Spleen (tissue), 11 donors: ENCODE measurements around the gene PRR7. TPM values are rescaled to one million over a fixed set of nuclear protein-coding genes. Genes with fewer than 3 reads are reported as not detected.
A peak's percentile ranks its signal among the peaks of the same experiment; 100 is the strongest.

Experiments
- DNase-seq: peaks from one replicate; pipeline ENCODE4 v3.0.0-alpha.2; 2020
- H3K27ac ChIP-seq, 8 donors: fragments of 200-600 bp; sonication (generic) in 7 of 8; 1 replicate in 4 of 8; 2 replicates in 4 of 8; pipeline versions ENCODE4 v1.5.0 to v1.8.0; 2016 to 2021; ENCODE audit warnings: inconsistent platforms in 4 of 8, mild to moderate bottlenecking in 4 of 8, moderate library complexity in 1 of 8
- H3K27me3 ChIP-seq, 7 donors: fragments of 200-600 bp; sonication (generic) in 6 of 7; replicated peaks in 1 of 7; 1 replicate in 4 of 7; 2 replicates in 3 of 7; pipeline versions ENCODE4 v1.5.0 to v1.8.0; 2016 to 2021; ENCODE audit warnings: inconsistent platforms in 3 of 7, mild to moderate bottlenecking in 1 of 7
- H3K36me3 ChIP-seq, 6 donors: fragments of 200-600 bp; sonication (generic) in 5 of 6; 1 replicate in 4 of 6; 2 replicates in 2 of 6; pipeline versions ENCODE4 v1.5.0 to v1.8.0; 2016 to 2021; ENCODE audit warnings: inconsistent platforms in 2 of 6
- H3K4me1 ChIP-seq, 6 donors: fragments of 200-600 bp; sonication (generic) in 5 of 6; 1 replicate in 3 of 6; 2 replicates in 3 of 6; pipeline versions ENCODE4 v1.5.0 to v1.8.0; 2016 to 2021; ENCODE audit warnings: inconsistent platforms in 3 of 6
- H3K4me3 ChIP-seq, 8 donors: fragments of 200-600 bp; sonication (generic) in 7 of 8; 1 replicate in 4 of 8; 2 replicates in 4 of 8; pipeline versions ENCODE4 v1.5.0 to v1.8.0; 2016 to 2021; ENCODE audit warnings: inconsistent platforms in 4 of 8, mild to moderate bottlenecking in 4 of 8, moderate library complexity in 2 of 8
- H3K9me3 ChIP-seq, 8 donors: fragments of 200-600 bp; sonication (generic) in 7 of 8; 1 replicate in 4 of 8; 2 replicates in 4 of 8; pipeline versions ENCODE4 v1.5.0 to v1.8.0; 2016 to 2021; ENCODE audit warnings: inconsistent platforms in 4 of 8
- POLR2A ChIP-seq, 3 donors: fragments of 450-650 bp; IDR thresholded peaks; one replicate each; pipeline ENCODE4 v1.5.1; 2017; ENCODE audit warnings: antibody characterized with exemption in 3 of 3, mild to moderate bottlenecking in 1 of 3
- POLR2AphosphoS5 ChIP-seq, 3 donors: sonication (generic); formaldehyde crosslinking; IDR thresholded peaks; one replicate each; pipeline ENCODE4 v1.5.1; 2017; ENCODE audit warnings: antibody characterized with exemption in 3 of 3
- WGBS, 5 donors: extraction: QIAGEN DNeasy Blood & Tissue Kit in 3 of 5; methylation state at CpG; one replicate each; pipeline versions ENCODE4 v1.1.5 to v1.1.7; 2013 to 2018; 5-methylcytosine and 5-hydroxymethylcytosine counted together
- intact Hi-C: fragments of 100-400 bp; cut with DNase I; formaldehyde crosslinking; loops from one replicate; pipeline ENCODE4 v1.15.0; 2023; ENCODE audit warnings: low total_unique reads
- polyA plus RNA-seq, 3 donors: library from polyadenylated mRNA; stranded (reverse); fragments of 200-250 nt; gene quantifications; one replicate each; pipeline ENCODE4 v1.2.1, GENCODE V29; 2013
- total RNA-seq, 7 donors: library from RNA; depleted of rRNA in 3 of 7; stranded (reverse); fragments of >200 nt in 3 of 7; fragmentation: NEBNext Ultra II Directional in 4 of 7; extraction: Animal tissue kit (Norgen Biotek cat#: 25700) in 4 of 7; gene quantifications; one replicate each; pipeline versions ENCODE4 v1.1.0 to v1.2.1, GENCODE V29; 2016 to 2021
- TF ChIP-seq, protein P1 (sequence below), 11 experiments: fragments of 200-600 bp in 7 of 11; fragments of 450-650 bp in 4 of 11; sonication (generic) in 4 of 11; IDR thresholded peaks in 8 of 11; conservative IDR thresholded peaks in 3 of 11; 1 replicate in 7 of 11; 2 replicates in 4 of 11; pipeline versions ENCODE4 v1.4.0 to v1.8.0; 2016 to 2021; ENCODE audit warnings: antibody characterized with exemption in 11 of 11, inconsistent platforms in 4 of 11, mild to moderate bottlenecking in 1 of 11
- donor health status: healthy with polysubstance abuse.
- donor health status: DM: no; HTN: no; CAD: no; lungs with moderate emphysema.
- donor health status: DM: no; HTN: no; CAD: no.
- donor health status: Bipolar disorder and iron deficiency.
- donor health status: healthy.
- donor health status: DM: no; HTN: no; CAD: no.
- donor health status: DM: yes; HTN: yes; CAD: no.

Gene PRR7
- total and polyA plus RNA-seq, 10 donors = 1.7 to 5.7 (median 4.6) TPM; not detected in 1

DNA sequence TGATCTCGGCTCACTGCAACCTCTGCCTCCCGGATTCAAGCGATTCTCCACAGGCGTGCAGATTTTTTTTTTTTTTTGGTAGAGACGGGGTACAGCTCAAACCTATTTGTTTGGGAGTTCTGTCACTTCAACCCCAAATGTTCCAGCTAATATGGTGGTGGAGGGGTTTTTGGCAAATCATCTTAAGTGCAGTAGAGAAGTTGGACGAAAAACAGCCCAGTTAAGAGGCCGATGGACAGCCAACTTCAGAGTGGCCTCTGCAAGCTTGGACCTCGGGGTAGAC lies 756 bp upstream of the PRR7 start:
- no peaks in the 10 kb centered on the region for H3K9me3 ChIP-seq
- DNase-seq = no peak
- TF ChIP-seq POLR2A (IDR thresholded peaks at IDR 0.05) = no peak
- TF ChIP-seq, protein P1, sequence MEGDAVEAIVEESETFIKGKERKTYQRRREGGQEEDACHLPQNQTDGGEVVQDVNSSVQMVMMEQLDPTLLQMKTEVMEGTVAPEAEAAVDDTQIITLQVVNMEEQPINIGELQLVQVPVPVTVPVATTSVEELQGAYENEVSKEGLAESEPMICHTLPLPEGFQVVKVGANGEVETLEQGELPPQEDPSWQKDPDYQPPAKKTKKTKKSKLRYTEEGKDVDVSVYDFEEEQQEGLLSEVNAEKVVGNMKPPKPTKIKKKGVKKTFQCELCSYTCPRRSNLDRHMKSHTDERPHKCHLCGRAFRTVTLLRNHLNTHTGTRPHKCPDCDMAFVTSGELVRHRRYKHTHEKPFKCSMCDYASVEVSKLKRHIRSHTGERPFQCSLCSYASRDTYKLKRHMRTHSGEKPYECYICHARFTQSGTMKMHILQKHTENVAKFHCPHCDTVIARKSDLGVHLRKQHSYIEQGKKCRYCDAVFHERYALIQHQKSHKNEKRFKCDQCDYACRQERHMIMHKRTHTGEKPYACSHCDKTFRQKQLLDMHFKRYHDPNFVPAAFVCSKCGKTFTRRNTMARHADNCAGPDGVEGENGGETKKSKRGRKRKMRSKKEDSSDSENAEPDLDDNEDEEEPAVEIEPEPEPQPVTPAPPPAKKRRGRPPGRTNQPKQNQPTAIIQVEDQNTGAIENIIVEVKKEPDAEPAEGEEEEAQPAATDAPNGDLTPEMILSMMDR (IDR thresholded peaks at IDR 0.05 in 8 of 11, conservative IDR thresholded peaks at IDR 0.05 in 3 of 11) = peak in 1 of 11 experiments; percentile 1
- no peak for TF ChIP-seq POLR2AphosphoS5 (IDR thresholded peaks at IDR 0.05)
- H3K27ac ChIP-seq = peak overlapping the region; percentile 14 to 88 (median 78)
- peak overlapping the region in 7 of 8 donors; percentile 42 to 83 (median 58) for H3K4me3 ChIP-seq
- 6 to 9% (median 8%) methylated on average over 8 of the region's 8 CpGs for WGBS, 5 donors
- H3K27me3 ChIP-seq = peaks cover 0 to 31% (median 0%) of the 10 kb centered on the region in 7 donors
- intact Hi-C loops = no loop called here
- peaks cover 15 to 88% (median 51%) of the 10 kb centered on the region in 6 donors for H3K4me1 ChIP-seq
- peaks cover 0 to 34% (median 24%) of the 10 kb centered on the region in 6 donors for H3K36me3 ChIP-seq

DNA sequence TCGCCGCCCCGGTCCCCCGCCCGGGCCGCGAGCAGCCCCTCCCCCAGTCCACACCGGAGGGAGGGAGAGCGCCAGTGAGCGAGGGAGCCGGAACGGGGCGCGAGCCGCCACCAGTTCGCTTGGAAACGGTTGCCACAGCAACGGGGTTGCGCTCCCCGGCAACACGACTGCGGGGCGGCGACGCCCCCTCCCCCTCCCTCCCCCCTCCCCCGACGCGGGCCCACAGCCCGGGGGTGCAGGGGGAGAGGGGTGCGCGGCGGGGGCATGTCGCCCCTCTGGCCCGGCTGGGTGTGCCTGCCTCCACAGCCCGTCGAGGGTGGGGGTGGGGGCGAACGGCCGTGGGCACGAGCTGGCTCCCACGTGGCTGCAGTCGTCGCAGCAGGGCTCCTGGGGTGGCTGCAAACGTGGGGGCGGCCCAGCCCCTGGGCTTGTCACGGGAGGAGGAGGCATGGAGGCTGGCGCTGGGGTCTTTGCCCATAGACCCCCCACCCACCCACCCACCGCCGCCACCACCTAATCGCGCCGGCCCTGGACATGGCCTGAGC lies 524 bp downstream of the PRR7 start:
- H3K36me3 ChIP-seq = peaks cover 0 to 21% (median 11%) of the 10 kb centered on the region in 6 donors
- peak overlapping the region in 7 of 8 donors; percentile 67 to 88 (median 79) for H3K27ac ChIP-seq
- intact Hi-C loops = no loop called here
- peaks cover 15 to 77% (median 48%) of the 10 kb centered on the region in 6 donors for H3K4me1 ChIP-seq
- no peaks in the 10 kb centered on the region for H3K9me3 ChIP-seq
- peak; percentile 92 for DNase-seq
- 0 to 3% (median 0%) methylated on average over 4 to 46 of the region's 52 CpGs for WGBS, 5 donors
- no peak for TF ChIP-seq POLR2A (IDR thresholded peaks at IDR 0.05)
- TF ChIP-seq POLR2AphosphoS5 (IDR thresholded peaks at IDR 0.05) = peak; percentile 21 to 81 (median 68)
- peak overlapping the region; percentile 41 to 83 (median 55) for H3K4me3 ChIP-seq
- peaks cover 0 to 32% (median 0%) of the 10 kb centered on the region in 7 donors for H3K27me3 ChIP-seq

DNA sequence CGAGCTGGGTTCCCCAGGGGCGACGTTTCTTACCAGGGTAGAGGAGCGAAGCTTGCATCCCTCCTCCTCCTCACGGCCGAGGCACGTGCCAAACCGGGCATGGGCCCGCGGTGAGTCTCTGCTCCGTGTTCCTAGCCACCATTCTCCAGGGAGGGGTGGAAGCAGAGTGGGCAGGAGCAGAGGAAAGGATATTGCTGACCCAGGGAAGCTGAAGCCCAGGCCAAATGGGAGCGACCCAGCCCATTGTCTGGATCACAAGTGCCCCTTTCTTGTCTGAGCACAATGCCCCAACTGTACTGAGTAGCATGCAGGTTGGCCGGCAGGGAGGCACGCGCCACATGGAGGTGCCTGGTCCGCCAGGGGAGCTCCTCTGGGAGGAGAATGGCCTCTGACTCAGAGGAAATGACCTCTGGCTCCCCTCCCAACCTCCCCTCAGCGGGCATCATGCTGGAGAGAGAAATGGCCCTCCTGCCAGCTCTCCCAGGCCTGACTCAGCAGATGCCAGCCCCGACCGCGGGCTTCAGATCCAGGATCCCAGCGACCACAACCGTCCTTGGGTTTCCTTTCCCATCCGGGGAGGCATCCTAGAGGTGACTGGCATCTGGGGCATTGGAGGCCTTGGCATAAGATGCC lies 1.1 kb downstream of the PRR7 start:
- peaks cover 0 to 32% (median 0%) of the 10 kb centered on the region in 7 donors for H3K27me3 ChIP-seq
- peaks cover 15 to 76% (median 46%) of the 10 kb centered on the region in 6 donors for H3K4me1 ChIP-seq
- peaks cover 0 to 15% (median 5%) of the 10 kb centered on the region in 6 donors for H3K36me3 ChIP-seq
- intact Hi-C loops = no loop called here
- DNase-seq = peak; percentile 87
- H3K9me3 ChIP-seq = no peaks in the 10 kb centered on the region
- peak overlapping the region in 2 of 8 donors; percentile 86 to 88 for H3K27ac ChIP-seq
- TF ChIP-seq, protein P1 (IDR thresholded peaks at IDR 0.05 in 8 of 11, conservative IDR thresholded peaks at IDR 0.05 in 3 of 11) = no peak
- TF ChIP-seq POLR2AphosphoS5 (IDR thresholded peaks at IDR 0.05) (peak; percentile 62 to 82 (median 65)), POLR2A (IDR thresholded peaks at IDR 0.05) (no peak)
- WGBS, 5 donors = 6 to 19% (median 9%) methylated on average over 19 to 23 of the region's 23 CpGs
- H3K4me3 ChIP-seq = peak overlapping the region in 4 of 8 donors; percentile 58 to 83 (median 60)

DNA sequence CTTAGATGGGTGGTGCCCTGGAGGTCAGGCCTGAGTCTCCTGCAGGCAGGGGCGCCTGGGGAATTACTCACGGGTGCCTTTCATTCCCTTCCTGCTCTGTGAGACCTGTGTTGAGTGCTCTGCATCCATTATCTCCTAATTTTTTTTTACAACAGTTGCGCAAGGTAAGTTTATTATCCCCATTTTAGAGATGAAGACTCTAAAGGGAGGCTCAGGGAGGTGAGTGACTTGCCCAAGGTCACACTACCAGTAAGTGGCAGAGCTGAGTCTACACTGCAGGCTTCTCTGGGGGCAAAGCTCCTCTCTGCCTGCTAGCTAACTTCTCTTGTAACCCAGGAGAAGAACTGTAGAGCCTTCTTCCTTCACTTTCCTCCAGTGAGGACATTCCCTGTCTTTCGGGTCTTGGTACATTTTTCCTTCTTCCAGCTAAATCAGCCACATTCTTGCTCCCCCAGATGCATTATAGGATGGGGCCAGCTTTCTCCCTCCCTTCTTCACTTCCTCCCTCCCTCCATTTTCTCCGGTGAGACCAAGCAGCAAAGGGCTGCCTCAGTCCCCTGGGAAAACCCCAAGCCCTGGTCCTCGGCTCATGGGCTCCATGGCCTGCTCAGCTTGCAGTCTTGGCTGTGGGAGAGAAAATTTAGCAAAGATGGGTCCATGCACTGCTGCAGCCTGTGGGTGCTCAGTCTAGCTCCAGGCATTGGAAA lies 1.8 kb downstream of the PRR7 start:
- Histone ChIP-seq H3K4me3 (peak overlapping the region in 1 of 8 donors; percentile 83), H3K27ac (peak overlapping the region in 1 of 8 donors; percentile 86), H3K9me3 (no peaks in the 10 kb centered on the region), H3K27me3 (peaks cover 0 to 33% (median 0%) of the 10 kb centered on the region in 7 donors), H3K36me3 (peaks cover 0 to 9% (median 0%) of the 10 kb centered on the region in 6 donors), H3K4me1 (peaks cover 15 to 76% (median 48%) of the 10 kb centered on the region in 6 donors)
- WGBS, 5 donors = 63 to 76% (median 70%) methylated on average over 6 of the region's 6 CpGs
- intact Hi-C loops = no loop called here
- DNase-seq = no peak
- TF ChIP-seq POLR2AphosphoS5 (IDR thresholded peaks at IDR 0.05) = peak in 1 of 3 donors; percentile 16
- no peak for TF ChIP-seq POLR2A (IDR thresholded peaks at IDR 0.05)
